GM21786 (cell line): ENCODE data around the gene LAYN.
A peak's percentile ranks its signal among the peaks of the same experiment; 100 is the strongest.

Experiments
- ATAC-seq: cut with Tn5 transposase; IDR thresholded peaks from one replicate; pipeline ENCODE4 v1.9.1; 2021; ENCODE audit not compliant: unreplicated experiment

LAYN gene

DNA sequence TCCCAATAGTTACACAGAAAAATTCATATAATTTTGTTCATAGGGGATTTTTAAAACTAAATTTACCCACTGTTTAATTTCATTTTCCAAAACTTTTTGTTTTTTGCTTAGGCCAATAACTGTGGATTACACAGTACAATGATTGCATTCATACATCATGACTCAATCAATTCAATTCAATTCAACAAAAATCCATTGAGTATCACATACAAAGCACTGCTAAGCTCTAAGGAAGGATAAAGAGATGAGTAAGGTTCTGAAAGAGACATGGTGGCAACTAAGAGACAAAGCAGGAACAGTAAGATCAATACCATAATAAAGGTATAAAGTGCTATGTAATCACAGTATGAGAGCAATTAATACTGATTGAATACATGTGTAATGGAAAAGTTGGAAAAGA is 9.4 kb upstream of the LAYN start:
- no peak for ATAC-seq

DNA sequence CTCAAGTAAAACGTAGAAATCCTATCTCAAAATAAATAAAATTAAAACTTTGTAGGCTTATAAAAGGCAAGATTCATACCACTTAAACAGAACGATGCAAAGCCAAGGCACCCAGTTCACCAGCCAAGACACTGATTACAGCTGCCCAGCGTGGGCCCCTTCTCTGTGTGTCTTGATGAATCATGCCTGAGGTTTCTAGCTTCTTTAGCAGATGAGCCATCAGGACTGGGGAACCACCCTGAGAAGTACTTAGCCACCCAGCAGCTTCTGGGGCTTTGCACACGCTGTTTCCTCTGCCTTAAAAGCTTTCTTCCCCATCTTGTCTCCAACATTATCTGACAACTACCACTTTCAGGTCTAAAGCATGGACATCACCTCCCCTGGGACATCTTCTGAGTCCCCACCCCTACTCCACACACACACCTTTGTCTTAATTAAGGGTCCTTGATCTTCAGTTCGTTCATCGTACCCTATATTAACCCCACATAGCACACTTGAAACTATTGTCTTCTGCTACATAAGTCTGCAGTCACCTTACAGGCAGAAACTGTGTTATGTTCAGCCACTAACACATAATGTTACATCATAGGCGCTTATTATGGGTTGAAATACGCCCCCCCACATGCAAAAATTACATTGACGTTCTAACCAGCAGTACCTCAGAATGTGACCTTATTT is 8.7 kb upstream of the LAYN start:
- peak; percentile 96 for ATAC-seq

DNA sequence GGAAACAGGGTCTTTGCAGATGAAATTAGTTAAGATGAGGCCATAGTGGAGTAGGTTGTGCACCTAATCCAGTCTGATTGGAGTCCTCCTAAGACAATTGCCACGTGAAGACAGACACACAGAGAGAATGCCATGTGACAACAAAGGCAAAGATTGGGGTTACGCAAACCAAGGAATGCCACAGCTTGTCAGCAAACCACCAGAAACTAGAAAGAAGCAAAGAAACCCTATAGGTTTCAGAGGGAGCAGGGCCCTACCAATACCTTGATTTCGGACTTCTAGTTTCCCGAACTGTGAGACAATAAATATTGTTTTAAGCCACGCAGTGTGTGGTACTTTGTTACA is 8.2 kb upstream of the LAYN start:
- ATAC-seq, result no peak

DNA sequence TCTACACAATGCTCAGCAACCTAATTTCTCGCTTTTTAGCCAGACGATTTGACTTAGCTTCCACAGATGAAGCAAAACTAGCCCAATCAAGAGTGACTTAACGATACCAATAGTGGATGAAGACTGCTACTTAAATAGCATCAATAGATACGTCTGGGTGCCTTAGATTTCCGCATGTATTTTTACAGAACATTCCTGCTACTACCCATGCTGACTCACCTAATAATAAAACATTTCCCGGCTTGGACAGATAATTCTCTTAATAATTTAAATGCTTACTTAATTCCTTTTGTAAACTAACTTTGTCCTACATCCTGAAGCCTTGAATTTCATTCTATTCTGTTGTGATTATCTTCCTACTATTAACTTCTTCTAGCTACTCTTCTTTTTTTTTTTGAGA is 5.2 kb upstream of the LAYN start:
- no peak for ATAC-seq

DNA sequence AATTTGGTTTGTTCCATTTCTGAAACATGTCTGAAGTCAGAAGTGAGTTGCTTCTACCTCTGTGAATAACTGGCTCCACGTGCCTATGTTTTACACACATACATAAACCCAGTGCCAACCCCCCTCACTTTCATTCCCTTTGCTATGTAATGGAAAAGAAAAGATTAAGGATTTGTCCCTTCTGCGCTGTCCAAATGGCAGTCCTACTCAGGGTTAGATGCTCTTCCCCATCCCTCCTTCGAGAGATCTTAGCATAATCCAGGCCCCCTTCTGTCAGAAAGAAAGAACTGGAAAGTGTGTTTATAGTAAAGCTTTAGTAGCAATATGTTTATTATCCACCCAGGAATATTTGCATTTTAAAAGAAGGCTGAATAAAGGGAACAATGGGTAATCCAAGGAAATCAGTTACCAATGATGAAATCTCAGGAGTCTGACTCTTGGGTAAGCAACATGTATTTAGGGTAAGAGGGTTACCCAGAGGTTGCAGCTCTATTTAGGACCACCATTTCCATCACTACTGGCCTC is 3.1 kb upstream of the LAYN start:
- no peak for ATAC-seq

DNA sequence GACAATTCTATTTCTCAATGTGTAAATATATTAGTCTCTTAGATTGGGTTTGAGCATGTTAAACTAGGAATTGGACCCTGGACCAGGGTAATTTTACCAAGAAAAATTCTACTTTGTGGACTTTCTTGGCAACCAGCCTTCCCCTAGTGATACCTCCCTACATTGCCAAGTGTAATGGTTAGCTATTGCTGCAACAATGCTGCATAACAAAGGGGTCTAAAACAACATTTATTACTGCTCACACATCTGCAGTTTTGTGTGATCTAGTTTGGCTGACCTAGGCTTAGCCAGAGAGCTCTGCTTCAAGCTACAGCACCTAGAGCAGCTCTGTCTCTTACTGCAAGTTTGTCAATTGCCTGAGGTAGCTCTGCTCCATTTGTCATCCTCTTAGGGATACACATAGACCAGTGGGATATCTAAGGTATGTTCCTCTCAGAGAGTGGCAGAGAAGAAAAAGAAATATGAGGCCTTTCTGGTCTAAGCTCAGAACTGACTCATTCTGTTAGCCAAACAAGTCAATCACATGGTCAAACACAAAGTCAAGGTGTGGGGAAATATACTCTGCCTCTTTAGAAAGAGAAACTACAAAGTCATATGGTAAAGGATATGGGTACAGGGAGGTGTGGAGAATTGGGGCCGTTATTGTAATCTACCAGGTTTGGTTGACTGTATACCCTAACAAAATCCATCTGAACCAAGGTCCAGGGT is 2.0 kb upstream of the LAYN start:
- no peak for ATAC-seq

DNA sequence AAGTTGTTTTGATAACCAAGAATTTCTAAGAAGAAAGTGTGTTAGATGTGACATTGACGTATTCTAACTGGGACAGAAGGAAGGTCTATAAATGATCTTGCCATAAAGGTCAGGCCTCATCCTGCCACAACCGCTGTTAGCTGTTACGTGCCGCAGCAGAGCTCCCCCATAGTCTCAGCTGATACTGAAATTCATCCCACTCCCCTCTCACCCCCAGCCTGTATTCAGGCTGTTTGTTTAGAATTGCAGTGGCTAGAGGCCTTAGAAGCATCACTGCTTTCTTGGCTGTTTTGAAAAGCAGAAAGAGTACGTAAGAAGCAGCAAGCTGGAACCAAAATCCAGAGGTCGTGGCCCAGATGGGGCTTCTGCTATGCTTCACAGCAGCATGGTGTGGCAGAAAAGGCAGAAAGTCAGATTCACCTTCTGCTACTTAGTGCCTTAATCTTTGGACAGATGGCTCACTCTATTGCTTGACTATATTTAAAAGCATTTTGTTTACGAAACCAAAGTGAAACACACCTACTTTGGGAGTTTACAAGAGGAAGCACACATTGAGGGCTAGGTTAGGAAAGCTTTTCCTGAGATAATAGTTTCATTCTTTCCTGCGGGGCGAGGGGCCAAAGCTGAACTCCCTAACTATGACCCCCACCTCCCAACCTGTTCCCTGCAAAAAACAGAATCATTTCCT is 950 bp upstream of the LAYN start:
- ATAC-seq, result no peak

DNA sequence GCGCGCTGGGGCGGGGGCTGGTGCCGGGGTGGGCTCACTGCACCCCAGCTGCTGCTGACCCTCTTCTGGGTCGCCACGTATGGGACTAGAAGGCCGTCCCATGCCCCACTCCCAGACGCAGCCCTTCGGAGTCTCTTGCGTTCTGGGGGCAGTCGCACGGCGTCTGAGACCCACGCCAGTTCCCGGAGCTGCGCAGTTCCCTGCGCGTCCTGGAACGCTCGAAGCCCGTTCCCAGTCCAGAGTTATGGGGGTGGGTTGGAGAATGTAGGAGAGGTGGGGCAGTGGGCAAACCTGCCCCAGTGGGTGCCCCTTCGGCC is 375 bp downstream of the LAYN start:
- ATAC-seq, result no peak

DNA sequence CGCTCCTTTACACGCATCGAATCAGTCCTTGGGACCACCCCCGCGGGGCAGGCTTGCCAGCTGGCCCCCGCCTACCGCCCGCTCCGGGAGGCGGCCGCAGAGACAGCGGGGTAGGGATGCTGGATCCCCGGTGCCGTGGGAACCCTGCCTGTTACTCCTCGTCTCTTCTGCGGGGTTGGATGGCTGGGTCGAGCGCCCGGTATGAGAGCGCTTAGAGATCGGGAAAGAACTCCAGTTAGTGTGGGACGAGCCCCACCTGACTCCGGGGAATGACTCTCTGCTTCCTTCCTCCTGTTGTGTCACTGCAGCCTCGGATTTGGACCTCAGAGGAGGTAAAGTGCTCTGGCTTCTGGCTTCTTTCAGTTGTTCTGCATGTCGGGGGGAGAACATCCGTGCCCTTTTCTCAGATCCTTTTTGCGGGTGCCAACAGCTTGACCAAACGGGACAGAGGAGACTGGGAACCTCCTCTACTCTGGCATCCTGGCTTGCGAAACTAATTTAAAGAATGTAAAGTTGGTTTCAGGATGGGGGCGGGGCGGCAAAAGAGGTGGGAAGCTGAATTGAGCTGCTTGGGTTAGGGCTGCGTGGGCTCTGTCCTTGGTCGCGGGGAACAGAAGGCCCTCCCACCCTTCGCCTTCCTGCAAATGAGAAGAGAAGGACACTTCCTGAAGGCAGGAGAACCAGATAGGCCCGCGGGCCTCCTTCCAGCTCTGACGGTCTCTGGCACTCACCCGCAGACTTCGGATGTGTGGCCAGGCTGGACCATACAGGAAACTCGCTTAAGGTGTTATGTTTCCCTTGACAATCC is 938 bp downstream of the LAYN start:
- ATAC-seq, result no peak

DNA sequence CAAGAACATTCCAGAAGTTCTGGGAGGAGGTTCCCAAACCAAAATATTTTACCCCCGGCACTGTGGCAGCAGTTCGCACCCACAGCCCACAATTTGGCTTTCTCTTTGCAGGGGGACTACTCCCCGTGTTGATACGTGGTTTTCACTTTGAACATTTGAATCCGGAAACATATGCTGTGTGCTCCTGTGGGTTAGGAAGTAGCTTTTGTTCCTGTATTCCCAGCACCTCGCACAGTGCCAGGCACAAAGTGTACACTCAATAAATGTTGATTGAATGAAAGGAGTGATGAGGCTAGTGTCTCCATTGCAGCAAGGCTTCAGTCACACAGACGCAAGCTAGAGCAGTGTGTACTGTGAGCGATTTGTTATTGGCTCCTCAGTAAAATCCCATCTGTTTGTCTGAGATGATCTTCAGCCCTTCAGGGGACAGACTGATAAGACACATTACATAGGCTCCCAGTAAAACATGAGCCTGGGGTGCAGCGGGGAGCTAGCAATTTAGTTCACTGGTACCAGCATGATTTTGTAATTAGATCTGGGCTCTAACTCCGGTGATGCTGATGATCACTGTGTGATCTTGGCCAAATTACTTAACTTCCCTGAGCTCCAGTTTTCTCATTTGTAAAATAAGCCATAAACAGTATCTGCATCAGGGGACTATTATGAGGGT is 2.2 kb downstream of the LAYN start:
- no peak for ATAC-seq

DNA sequence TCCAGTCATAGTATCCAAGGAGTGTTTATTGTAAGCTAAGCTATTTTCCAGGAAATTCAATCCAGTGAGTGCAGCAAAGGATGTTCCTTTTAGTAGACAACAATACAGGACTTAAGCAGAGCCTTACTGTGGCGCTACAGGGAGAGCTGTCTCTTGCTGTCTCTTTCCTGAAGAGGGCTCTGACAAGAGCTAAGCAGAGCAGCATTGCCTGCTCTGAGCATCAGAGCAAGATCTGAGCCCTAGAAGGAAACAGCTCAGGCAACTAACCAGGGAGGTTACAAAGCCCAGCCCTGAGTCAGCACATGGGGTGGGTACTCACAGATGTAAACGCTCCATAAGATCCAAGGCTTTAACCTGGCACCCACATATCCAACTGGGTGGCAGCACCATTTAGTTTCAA is 8.0 kb downstream of the LAYN start:
- no peak for ATAC-seq

DNA sequence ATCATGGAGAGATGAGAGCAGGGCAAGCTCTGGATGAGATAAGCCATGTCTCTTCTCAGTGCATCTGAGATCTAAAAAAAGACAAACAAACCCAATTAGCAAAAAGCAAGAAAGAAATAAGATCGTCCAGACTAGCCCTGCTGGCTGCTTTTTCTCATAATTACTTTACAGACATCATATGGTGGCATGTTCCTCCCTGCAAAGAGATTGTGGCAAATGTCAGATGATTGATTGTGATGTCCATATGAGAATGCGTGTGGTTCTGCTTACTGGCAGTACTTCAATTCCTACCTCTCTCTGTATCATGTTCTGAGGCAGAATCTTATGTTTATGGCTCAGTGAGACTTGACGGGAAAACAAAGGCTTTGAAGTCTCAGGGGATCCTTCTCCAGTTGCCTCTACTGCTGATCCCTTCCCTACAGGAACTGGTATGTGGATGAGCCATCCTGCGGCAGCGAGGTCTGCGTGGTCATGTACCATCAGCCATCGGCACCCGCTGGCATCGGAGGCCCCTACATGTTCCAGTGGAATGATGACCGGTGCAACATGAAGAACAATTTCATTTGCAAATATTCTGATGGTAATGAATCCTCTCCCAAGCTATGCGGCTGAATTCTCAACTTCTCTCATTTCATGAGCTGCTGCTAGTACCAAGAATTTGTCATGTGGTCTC is 8.8 kb downstream of the LAYN start:
- ATAC-seq, result no peak

DNA sequence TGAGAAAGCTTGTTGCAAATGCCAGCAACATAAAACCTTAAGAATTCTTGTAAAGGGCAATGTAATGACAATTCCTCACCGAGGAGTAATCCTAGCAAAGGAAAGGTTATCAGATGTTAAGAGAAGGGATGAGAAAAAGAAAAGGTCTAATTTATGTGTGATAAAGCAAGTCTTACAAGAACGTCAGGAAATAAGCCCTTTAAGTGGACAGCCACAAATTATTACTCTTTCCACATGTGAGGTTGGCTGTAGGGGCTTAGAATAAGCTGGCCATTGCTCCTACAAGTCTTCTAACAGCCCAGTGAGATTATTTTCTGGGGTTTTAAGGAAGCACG is 9.3 kb downstream of the LAYN start:
- no peak for ATAC-seq

DNA sequence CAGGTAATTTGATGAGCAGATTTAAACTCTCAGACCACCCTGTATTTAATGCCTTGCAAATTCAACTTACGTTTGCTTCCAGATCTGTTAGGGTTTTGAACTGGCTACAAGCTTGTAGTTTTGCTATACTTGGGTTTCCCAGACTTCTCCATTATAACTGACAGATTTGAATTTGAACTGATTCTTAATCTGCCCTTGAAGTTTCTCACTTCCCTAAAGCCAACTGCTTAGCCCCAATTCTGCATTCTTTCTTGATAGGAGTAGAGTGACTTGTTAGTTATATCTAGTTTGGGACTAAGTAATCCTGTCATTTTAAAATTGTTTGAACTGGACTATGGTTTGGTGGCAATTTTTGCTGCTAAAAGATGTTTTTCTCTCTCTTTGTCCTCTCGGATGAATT is 9.7 kb downstream of the LAYN start:
- ATAC-seq, result no peak

DNA sequence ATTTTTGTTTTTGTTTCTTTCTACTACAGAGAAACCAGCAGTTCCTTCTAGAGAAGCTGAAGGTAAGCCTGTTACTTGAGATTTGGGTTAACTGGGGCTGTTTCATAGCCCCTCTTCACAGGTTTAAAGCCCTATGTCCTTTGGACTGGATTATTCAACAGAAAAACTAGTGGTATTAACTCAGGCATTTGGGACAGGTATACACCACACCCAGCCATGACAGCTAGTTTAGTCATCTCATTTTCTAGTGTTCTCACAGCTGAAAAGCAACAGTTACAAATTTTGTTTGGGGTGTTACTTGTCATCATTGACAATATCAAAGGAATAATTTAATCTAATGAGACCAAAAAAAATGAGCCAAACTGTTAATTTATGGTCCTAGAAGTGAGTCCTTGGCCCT is 14.0 kb downstream of the LAYN start:
- no peak for ATAC-seq

DNA sequence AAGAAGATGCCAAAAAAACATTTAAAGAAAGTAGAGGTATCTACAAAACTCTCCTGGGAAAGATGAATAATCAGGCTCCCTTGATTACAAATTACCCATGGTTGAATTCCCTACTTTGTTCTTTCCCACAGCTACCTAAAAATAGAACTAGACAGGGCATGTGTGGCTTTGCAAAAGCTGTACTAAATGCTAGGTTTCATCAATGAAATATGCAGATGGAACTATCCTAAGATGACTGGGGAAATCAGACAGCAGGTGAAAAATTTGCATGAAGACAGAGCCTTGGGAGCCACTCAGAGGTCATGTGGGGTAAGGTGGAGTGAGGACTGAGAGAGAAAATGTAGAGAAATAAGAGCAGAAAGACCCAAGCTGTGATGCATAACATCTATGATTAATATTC is 14.7 kb downstream of the LAYN start:
- no peak for ATAC-seq

DNA sequence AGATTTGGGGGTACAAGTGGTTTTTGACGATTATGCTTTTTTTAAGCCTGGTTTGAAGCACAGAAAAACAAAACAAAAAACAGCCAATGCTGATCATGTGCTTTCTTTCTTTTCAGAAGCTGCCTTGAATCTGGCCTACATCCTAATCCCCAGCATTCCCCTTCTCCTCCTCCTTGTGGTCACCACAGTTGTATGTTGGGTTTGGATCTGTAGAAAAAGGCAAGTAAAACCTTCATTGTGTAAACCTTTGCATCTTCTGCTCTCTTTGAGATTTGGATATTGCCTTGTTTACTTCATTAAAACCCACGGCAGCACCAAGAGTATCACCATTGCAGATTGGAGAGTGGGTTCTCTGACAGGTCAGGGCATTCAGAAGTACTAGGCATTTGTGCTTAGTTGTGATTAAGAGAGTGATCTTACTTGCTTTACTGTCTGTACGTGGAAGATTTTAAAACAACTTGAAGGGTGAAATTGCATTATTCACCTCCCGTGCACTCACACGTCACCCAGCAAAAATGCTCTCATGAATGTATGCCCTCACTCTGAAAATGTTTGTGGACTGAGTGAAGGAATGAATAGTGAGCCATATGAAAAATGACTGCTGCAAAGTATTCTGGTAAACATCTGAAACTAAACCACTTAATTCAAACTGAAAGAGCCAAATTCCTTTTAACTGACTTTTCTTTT is 17.0 kb downstream of the LAYN start:
- ATAC-seq, result no peak

DNA sequence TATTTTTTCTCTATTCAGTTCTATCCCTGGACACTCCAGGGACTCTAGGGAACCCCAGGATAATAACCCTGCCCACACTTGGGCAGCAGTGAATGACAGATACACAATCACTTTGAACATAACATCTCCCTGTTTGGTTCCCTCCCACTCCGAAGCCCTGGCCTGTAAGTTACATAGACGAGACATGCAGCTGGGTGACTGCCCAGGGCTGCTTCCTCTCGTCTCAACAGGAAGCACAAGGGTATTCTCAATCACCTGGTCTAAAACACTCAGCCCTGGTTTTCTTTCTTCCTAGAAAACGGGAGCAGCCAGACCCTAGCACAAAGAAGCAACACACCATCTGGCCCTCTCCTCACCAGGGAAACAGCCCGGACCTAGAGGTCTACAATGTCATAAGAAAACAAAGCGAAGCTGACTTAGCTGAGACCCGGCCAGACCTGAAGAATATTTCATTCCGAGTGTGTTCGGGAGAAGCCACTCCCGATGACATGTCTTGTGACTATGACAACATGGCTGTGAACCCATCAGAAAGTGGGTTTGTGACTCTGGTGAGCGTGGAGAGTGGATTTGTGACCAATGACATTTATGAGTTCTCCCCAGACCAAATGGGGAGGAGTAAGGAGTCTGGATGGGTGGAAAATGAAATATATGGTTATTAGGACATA is 19.4 kb downstream of the LAYN start:
- no peak for ATAC-seq

DNA sequence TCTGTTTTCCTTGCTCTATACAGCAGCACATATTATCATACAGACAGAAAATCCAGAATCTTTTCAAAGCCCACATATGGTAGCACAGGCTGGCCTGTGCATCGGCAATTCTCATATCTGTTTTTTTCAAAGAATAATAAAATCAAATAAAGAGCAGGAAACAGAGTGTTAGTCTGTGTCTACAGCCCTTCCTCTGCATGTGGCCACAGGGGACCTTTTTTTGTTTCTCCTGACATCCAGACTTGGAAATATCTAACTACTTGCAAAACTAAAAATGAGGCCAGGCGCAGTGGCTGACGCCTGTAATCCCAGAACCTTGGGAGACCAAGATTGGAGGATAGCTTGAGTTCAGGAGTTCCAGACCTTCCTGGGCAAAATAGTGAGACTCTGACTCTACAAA is 20.3 kb downstream of the LAYN start:
- ATAC-seq, result no peak

DNA sequence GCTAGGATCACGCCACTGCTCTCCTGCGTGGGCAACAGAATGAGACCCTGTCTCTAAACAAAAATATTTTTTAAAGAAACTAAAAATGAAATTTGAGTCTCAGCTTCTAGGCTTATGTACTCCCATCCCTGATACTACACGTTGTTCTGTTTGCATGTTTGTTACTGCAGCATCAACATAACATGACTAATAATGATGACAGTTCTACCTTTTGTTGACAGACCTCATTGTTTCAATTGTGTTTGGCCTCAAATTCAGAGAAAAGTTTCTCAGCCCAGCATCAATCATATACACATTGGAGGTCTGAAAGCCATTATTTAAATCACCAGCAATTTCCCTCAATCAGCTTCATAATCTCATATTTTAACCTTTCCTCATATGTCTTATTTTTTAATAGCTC is 20.8 kb downstream of the LAYN start:
- ATAC-seq, result no peak
